ENCODE data around the gene ARRDC5.
"Not testable (repeated sequence)": the region's sequence is repeated elsewhere in the genome, so short reads cannot be mapped to it uniquely, and the experiment has no call there.

ARRDC5 gene

DNA sequence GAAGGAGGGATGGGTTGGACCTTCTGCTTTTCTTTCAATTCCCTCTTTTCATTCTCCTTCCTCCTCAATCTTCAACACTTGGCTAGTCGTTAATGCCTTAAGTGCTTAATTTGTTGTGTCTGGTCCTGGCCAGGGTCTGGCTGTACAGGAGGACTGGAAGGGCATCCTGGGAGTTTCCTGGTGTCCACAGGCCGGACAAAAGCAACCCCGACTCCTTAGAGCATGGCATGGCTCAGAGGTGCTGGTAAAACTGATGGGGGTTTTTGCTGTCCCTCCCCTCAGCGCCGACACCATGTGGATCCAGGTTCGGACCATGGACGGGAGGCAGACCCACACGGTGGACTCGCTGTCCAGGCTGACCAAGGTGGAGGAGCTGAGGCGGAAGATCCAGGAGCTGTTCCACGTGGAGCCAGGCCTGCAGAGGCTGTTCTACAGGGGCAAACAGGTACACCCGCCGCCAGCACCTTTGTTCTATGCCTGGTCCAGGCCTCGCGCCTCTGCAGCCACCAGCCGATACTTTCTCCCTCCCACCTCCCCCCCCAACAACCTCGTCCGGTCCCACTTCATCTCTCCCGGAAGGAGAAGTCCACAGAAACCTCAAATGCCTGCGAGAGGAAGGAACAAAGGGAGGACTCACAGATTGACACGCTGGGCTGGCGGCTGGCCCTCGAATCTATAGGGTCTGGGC is 8.0 kb upstream of the ARRDC5 start:
- in situ Hi-C loops (cut with HindIII; ENCODE audit: low sequenced_read_pairs): no loop called here

DNA sequence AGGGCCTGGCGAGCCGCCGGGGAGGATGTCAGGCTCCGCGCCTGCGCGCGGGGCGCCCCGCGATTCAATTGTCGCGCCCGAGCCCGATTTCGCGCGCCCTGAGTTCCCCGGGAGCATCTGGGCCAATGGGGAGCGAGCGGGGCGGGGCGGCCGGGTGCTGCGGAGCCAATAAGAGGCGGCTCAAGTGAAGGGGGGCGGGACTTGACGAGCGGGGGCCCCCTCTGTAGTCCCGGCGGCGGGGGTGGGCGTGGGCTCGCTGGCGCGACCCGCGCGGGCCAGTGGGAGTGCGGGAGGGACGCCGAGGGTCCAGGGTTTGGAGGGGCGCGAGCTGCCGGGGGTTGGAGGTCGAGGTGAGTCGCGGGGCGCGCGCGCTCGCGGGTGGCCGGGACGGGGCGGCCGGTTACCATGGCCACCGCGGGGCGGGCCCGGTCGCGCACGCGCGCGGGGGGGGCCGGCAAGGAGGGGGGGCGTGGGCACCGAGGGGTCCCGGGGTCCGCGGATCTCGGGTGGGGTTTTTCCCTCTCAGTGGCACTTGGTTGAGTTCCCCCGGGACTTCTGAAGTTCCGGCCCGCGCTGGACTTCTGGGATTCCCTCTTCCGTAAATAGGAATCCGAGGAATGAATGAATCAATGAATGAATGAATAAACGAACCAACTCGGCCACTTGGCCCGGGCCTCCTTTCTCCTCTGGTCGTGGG is 7.3 kb upstream of the ARRDC5 start:
- in situ Hi-C loops (cut with HindIII; ENCODE audit: low sequenced_read_pairs): no loop called here

DNA sequence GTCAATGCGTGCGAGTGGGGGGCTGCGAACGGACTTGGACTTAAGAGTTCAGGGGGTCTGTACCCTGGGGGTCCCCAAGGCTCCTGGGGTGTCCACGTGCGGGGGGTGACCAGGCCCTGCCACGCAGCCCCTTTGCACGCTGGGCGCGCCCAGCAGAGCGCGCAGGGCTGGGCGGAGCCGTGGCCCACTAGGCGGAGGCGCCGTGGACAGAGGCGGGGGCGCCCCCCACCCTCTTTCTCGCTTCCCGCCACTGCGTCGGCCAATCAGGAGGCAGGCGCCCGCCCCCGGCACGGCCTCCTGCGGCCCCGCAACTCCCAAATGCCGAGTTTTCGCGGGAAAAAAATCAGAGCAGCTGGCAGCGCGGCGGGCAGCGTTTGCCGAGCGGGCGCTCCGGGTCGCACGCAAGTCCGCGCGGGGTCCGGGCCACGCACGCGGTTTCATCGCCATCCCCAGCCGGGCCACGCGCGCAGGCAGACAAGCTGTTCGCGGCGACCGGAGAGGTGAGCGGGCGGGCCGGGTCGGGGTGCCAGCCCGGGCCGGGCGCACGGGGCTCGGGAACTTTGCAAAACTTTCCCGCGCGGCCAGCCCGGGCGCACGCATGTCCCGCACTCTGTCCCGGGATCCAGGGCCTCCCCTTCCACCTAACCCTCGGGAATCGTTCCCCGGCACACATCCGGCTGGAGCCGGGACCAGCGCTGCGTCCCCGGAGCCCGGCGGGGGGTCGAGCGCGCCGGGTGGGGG is 6.6 kb upstream of the ARRDC5 start, which contains the start of gene UHRF1:
Gene UHRF1, plus strand, starts transcription at position 346 of the 741 bp plus-strand sequence. CDS start 1,385 bp downstream, outside the sequence.
- in situ Hi-C loops (cut with HindIII; ENCODE audit: low sequenced_read_pairs): no loop called here

DNA sequence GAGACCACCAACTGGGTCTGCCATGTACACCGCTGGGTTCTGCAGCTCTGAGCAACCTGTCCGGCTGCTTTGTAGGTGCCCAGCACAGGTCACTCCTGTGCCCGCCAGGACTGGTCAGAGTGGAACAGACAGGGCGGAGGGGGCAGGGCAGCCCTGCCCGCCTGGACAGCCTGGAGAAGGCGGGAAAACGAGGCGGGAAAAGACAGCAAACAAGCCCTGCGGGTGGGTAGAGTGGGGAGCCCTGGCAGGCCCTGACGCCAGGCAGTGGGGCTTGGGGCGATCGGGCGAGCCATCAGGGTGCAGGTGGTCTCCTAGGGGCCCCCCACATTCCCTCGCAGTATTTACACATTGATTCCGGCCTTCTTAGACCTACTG is 6.1 kb upstream of the ARRDC5 start:
- in situ Hi-C loops (cut with HindIII; ENCODE audit: low sequenced_read_pairs): no loop called here

DNA sequence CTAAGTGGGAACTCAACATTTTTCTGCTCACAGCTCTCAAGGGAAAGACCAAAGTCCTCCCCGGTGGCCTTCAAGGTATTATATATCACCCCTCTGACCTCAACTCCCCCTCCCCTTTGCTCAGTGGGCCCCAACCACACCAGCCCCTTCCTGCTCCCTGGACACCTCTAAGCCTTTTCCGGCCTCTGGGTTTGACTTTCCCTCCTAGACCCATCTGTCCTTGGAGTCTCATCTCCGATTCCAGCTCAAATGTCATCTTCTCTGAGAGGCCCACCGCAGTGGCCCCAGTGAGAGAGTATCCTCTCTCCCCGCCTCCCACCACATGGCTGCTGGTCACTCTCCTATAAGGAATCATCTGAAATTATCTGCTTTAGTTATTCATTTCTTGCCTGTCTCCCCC is 5.7 kb upstream of the ARRDC5 start:
- in situ Hi-C loops (cut with HindIII; ENCODE audit: low sequenced_read_pairs): no loop called here

DNA sequence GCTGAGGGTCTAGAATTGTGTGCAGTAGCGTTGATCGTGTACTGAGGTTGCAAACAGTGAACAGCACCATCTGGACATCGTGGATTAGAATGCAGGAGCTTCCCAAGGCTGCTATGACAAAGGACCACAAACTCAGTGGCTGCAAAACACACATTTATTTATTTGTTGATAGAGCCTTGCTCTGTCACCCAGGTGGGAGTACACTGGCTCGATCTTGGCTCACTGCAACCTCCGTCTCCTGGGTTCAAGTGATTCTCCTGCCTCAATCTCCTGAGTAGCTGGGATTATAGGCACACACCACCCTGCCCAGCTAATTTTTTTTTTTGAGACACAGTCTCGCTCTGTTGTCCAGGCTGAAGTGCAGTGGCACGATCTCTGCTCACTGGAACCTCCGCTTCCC is 4.3 kb upstream of the ARRDC5 start:
- in situ Hi-C loops (cut with HindIII; ENCODE audit: low sequenced_read_pairs): no loop called here

DNA sequence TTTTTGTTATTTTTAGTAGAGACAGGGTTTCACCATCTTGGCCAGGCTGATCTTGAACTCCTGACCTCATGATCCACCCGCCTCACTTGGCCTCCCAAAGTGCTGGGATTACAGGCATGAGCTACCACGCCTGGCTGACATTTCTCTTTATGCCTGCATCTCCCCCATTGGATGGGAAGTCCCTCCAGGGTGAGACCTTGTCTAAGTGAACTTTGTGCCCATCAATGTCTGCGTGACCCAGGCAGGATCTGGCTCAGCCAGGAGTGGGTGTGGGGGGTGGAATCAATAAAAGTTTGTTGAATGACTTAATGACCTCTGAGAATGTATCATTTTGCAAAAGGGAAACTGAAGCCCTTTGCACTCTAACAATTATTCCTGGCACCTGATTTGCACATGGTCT is 1.8 kb upstream of the ARRDC5 start:
- in situ Hi-C loops (cut with HindIII; ENCODE audit: low sequenced_read_pairs): no loop called here

DNA sequence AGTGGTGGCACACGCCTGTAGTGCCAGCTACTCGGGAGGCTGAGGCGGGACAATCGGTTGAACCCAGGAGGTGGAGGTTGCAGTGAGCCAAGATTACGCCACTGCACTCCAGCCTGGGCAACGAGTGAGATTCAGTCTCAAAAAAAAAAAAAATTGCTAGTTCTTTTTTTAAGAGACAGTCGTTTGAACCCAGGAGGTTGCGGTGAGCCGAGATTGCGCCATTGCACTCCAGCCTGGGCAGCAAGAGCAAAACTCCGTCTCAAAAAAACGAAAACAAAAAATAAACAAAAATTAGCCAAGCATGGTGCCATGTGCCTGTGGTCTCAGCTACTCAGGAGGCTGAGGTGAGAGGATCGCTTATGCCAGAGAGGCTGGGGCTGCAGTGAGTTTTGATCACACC is 1.8 kb downstream of the ARRDC5 start:
- in situ Hi-C loops (cut with HindIII; ENCODE audit: low sequenced_read_pairs): not testable (repeated sequence)

DNA sequence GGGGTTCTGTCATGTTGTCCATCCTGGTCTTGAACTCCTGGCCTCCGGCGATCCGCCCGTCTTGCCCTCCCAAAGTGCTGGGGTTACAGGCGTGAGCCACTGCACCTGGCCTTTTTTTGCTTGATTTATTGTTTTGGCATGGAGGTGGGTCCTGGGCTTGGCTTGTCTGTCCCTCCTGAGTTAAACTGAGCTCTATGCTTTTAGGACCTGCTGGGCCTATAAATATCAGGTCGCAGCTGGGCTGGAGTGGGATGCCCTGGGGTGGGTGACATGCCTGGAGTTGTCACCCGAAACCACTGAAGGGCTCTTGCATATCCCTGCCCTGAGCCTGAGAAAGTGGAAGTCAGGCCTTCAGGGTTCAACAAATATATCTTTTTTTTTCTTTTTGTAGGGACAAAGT is 5.5 kb downstream of the ARRDC5 start:
- in situ Hi-C loops (cut with HindIII; ENCODE audit: low sequenced_read_pairs): no loop called here

DNA sequence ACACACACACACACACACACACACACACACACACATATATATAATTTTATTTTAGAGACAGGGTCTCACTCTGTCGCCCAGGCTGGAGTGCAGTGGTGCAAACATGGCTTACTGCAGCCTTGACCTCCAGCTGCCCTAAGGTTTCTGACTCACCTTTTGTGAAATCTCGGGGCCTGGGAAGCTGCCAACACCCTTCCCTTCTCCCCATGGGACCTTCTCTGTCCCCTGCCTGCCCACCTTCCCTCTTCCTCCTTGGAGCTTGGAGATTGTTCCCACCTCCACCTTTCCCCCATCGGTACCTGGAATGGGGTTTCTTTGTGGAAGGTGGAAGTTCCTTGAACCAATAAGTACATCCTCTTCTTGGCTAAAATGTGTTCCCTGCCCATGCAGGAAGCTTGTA is 6.3 kb downstream of the ARRDC5 start:
- in situ Hi-C loops (cut with HindIII; ENCODE audit: low sequenced_read_pairs): no loop called here

DNA sequence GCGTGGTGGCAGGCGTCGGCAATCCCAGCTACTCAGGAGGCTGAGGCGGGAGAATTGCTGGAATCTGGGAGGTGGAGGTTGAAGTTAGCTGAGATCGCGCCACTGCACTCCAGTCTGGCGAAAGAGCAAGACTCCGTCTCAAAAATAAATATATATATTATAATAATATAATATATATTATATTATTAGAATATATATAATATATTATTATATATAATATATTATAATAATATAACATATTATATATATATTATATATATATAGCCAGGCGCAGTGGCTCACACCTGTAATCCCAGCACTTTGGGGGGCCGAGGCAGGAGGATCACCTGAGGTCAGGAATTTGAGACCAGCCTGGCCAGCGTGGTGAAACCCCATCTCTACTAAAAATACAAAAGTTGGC is 9.7 kb downstream of the ARRDC5 start:
- in situ Hi-C loops (cut with HindIII; ENCODE audit: low sequenced_read_pairs): not testable (repeated sequence)

DNA sequence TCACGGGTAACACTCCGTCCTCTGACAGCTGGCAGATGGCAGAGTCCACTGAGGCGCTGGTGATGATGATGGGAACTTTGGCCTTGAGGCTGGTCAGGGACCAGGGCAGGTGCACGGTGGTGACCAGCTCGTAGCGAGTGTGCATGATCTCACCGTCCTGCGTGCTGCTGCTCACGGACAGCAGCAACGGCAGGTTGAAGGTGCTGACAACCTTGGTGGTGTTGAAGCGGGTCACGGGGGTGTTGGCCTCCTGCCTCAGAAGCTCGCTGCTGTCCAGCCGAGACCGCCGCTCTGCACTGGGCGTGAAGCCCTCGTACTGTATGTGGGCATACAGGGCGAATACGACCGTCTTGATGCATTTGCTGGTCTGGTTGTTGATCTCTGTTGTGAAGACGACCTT is 11.6 kb downstream of the ARRDC5 start:
- in situ Hi-C loops (cut with HindIII; ENCODE audit: low sequenced_read_pairs): no loop called here

DNA sequence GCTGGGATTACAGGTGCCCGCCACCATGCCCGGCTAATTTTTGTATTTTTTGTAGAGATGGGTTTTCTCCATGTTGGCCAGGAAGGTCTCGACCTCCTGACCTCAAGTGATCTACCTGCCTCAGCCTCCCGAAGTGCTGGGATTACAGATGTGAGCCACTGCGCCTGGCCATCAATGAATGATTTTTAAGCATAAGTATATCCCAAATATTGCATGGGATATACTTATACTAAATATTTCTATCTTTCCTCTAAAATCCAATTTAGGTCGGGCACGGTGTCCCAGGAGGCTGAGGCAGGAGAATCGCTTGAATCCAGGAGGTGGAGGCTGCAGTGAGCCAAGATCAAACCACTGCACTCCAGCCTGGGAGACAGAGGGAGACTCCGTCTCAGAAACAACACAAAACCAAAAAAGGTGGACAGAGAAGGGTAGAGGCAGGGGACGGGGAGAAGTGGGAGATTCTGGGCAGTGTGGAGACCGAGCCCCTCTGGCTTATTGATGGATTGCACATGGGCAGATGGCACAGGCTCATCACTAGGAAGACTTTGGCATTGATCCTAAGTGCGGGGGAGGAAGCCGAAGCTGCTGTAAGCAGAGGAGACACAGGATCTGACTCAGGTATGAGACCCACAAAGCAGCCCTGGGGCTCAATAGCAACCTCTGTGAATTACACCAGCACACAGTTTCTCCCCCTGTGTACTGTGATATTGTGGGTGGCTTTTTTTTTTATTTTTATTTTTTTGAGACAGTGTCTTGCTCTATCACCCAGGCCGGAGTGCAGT is 13.5 kb downstream of the ARRDC5 start:
- in situ Hi-C loops (cut with HindIII; ENCODE audit: low sequenced_read_pairs): no loop called here

DNA sequence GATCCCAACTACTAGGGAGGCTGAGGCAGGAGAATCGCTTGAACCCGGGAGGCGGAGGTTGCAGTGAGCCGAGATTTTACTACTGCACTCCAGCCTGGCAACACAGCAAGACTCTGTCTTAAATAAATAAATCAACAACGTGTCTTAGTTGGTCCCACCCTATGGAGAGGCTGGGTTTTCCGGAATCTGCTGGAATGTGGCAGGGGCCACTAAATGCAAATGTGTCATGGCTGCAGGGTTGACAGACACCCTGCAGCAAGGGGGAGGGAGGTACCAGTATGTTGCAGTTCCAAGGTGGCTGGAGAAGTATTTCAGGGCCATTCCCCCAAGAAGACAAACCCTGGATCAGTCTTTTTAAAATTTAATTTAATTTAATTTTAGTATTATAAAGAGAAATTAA is 14.9 kb downstream of the ARRDC5 start:
- in situ Hi-C loops (cut with HindIII; ENCODE audit: low sequenced_read_pairs): not testable (repeated sequence)

DNA sequence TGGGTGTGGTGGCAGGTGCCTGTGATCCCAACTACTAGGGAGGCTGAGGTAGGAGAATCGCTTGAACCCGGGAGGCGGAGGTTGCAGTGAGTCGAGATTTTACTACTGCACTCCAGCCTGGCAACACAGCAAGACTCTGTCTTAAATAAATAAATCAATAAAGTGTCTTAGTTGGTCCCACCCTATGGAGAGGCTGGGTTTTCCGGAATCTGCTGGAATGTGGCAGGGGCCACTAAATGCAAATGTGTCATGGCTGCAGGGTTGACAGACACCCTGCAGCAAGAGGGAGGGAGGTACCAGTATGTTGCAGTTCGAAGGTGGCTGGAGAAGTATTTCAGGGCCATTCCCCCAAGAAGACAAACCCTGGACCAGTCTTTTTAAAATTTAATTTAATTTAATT is 17.7 kb downstream of the ARRDC5 start:
- in situ Hi-C loops (cut with HindIII; ENCODE audit: low sequenced_read_pairs): not testable (repeated sequence)

DNA sequence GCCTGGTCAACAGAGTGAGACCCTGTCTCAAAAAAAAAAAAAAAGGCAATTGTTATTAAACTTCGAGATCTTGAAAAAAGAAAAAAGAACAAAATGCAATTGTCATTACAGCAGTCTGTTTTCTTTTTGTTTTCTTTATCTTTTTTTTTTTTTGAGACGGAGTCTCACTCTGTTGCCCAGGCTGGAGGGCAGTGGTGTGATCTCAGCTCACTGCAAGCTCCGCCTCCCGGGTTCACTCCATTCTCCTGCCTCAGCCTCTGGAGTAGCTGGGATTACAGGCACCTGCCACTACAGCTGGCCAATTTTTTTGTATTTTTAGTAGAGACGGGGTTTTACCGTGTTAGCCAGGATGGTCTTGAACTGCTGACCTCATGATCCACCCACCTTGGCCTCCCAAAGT is 19.8 kb downstream of the ARRDC5 start:
- in situ Hi-C loops (cut with HindIII; ENCODE audit: low sequenced_read_pairs): not testable (repeated sequence)

DNA sequence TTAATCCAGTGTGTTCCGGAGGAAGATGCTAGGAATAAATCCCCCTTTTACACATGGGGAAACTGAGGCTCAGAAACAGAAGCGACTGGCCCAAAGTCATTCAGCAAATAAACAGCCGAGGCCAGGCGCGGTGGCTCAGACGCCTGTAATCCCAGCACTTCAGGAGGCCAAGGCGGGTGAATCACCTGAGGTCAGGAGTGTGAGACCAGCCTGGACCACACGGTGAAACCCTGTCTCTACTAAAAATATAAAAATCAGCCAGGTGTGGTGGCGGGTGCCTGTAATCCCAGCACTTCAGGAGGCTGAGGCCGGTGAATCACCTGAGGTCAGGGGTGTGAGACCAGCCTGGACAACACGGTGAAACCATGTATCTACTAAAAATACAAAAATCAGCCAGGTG is 23.7 kb downstream of the ARRDC5 start:
- in situ Hi-C loops (cut with HindIII; ENCODE audit: low sequenced_read_pairs): no loop called here

DNA sequence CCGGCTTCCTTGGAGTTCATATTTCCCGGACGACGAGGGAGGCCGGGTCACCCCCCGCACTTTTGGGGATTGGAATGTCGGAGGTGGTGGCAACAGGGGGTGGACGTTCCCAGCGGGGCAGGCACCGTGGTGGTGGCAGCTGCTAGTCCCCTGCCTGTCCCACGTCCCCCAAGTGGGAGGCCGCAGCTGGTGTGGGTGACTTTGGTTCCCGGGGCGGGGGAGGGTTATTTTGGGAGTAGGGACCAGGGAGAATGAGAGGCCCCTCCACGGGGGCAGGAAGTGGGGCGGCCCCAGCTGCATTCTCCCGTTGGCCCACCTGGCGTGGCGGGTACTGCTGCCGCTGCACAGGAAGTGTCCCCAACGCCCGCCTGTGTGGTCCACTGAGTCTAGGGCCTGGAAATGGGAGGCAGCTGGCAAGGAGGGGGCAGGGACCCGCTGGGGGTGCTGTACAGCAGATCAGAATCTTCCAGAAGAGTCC is 24.2 kb downstream of the ARRDC5 start:
- in situ Hi-C loops (cut with HindIII; ENCODE audit: low sequenced_read_pairs): no loop called here

DNA sequence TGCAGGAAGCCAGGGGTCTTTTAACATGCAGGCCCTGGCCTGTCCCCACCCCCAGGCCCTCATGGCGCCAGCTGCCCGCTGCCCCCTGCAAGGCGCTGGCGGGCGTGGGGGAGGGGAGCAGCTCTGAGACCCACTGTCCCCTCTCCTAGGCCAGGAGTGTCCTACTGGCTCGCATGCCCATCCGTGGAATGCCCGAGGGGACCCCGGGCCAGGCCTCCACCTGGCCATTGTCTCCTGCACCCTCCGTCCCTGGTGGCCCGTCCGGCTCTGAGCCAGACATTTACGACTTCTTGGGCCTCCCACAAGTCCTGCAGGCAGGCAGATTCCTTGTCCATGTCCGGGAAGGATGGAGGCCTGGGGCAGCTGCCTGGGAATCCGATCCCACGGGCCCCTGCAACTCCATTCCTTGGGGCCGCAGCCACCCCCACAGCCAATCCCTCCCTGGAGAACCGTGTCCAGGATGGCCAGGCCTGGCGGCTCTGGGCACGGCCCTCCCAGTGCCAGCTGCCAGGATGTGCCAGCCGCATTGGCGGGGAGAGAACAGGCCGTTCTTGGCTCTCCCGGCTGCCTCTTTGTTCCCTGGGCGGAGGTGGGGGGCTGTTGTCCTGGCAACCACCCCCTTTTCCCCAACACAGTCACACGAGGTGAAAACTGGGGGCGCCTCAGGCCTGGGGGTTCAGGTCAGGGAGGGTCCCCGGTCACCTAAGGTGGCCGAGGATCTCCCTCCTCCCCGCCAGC is 24.8 kb downstream of the ARRDC5 start:
- in situ Hi-C loops (cut with HindIII; ENCODE audit: low sequenced_read_pairs): no loop called here

DNA sequence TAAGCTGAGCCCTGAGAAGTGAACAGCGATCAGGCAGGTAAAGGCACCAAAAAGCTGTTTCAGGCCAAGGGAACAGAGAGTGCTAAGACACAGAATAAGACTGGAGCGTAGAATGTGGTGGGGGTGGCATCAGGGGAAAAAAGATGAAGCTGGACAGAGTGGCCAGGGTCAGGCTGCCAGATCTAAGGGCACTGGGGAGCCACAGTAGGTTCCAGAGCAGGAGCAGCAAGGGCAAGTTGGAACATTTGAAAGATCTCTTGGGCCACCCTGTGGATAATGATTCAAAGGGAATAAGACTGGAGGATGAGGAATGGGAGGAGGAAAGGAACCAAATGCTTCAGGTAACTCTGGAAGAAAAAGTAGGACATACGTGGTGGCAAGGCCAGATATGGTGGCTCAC is 28.8 kb downstream of the ARRDC5 start:
- in situ Hi-C loops (cut with HindIII; ENCODE audit: low sequenced_read_pairs): no loop called here

Measured in DLD1 (cell line).